Measurements from ENCODE around the gene IER5L.

DNA sequence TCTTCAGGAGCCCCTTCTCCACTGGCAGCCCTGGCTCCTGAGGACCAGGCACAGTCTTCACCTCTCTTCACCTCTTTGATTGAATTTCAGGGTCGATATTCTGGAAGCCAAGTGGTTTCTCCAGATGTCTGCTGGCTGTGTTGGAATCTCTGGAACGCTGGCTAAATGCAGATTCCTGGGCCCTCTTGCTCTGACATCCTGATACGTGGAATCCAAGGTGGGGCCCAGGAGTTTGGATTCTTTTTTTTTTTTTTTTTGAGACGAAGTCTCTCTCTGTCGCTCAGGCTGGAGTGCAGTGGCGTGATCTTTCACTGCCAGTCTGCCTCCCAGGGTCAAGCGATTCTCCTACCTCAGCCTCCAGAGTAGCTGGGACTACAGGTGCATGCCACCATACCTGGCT is 26.8 kb upstream of the IER5L start:
- TF ChIP-seq, protein P1, sequence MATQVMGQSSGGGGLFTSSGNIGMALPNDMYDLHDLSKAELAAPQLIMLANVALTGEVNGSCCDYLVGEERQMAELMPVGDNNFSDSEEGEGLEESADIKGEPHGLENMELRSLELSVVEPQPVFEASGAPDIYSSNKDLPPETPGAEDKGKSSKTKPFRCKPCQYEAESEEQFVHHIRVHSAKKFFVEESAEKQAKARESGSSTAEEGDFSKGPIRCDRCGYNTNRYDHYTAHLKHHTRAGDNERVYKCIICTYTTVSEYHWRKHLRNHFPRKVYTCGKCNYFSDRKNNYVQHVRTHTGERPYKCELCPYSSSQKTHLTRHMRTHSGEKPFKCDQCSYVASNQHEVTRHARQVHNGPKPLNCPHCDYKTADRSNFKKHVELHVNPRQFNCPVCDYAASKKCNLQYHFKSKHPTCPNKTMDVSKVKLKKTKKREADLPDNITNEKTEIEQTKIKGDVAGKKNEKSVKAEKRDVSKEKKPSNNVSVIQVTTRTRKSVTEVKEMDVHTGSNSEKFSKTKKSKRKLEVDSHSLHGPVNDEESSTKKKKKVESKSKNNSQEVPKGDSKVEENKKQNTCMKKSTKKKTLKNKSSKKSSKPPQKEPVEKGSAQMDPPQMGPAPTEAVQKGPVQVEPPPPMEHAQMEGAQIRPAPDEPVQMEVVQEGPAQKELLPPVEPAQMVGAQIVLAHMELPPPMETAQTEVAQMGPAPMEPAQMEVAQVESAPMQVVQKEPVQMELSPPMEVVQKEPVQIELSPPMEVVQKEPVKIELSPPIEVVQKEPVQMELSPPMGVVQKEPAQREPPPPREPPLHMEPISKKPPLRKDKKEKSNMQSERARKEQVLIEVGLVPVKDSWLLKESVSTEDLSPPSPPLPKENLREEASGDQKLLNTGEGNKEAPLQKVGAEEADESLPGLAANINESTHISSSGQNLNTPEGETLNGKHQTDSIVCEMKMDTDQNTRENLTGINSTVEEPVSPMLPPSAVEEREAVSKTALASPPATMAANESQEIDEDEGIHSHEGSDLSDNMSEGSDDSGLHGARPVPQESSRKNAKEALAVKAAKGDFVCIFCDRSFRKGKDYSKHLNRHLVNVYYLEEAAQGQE (IDR thresholded peaks at IDR 0.05; ENCODE audit: insufficient replicate concordance, low read depth): no peak
- TF ChIP-seq, protein P2, sequence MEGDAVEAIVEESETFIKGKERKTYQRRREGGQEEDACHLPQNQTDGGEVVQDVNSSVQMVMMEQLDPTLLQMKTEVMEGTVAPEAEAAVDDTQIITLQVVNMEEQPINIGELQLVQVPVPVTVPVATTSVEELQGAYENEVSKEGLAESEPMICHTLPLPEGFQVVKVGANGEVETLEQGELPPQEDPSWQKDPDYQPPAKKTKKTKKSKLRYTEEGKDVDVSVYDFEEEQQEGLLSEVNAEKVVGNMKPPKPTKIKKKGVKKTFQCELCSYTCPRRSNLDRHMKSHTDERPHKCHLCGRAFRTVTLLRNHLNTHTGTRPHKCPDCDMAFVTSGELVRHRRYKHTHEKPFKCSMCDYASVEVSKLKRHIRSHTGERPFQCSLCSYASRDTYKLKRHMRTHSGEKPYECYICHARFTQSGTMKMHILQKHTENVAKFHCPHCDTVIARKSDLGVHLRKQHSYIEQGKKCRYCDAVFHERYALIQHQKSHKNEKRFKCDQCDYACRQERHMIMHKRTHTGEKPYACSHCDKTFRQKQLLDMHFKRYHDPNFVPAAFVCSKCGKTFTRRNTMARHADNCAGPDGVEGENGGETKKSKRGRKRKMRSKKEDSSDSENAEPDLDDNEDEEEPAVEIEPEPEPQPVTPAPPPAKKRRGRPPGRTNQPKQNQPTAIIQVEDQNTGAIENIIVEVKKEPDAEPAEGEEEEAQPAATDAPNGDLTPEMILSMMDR (IDR thresholded peaks at IDR 0.05; ENCODE audit: insufficient read depth, low read length): no peak

All from HL-60 (cell line).